Right cardiac atrium (tissue), 5 donors: ENCODE results near the gene HLA-DQA1. TPM values are rescaled to one million over a fixed set of nuclear protein-coding genes. Genes with fewer than 3 reads are reported as not detected.
A peak's percentile ranks its signal among the peaks of the same experiment; 100 is the strongest.
"Not testable (repeated sequence)": the region's sequence is repeated elsewhere in the genome, so short reads cannot be mapped to it uniquely, and the experiment has no call there.

Source experiments
- ATAC-seq, 2 donors: fragments of 200-7000 bp; cut with Tn5 transposase; one replicate each; pipeline versions ENCODE4 v1.8.0 to v1.9.1; 2020; ENCODE audit warnings: moderate library complexity in 2 of 2, mild to moderate bottlenecking in 1 of 2
- DNase-seq, 3 donors: peaks; one replicate each; pipeline ENCODE4 v3.0.0-alpha.2; 2020
- H3K27ac ChIP-seq: one replicate; pipeline ENCODE4 v1.5.1; 2013; ENCODE audit warnings: mild to moderate bottlenecking, low read length, control low read depth, moderate library complexity
- H3K27me3 ChIP-seq: one replicate; pipeline ENCODE4 v1.6.1; 2013; ENCODE audit not compliant: control insufficient read depth, insufficient read depth
- H3K4me1 ChIP-seq: one replicate; pipeline ENCODE4 v1.6.1; 2013; ENCODE audit warnings: low read length; ENCODE audit not compliant: control insufficient read depth, insufficient read depth
- H3K4me3 ChIP-seq: one replicate; pipeline ENCODE4 v1.5.1; 2013; ENCODE audit warnings: low read length, control low read depth
- H3K9me3 ChIP-seq: one replicate; pipeline ENCODE4 v1.6.1; 2013; ENCODE audit warnings: low read length; ENCODE audit not compliant: control insufficient read depth
- WGBS: extraction: QIAGEN DNeasy Blood & Tissue Kit; methylation state at CpG from one replicate; pipeline ENCODE4 v1.1.7; 2013; 5-methylcytosine and 5-hydroxymethylcytosine counted together
- intact Hi-C, 4 donors: fragments of 100-400 bp; cut with DNase I; formaldehyde crosslinking; loops; one replicate each; pipeline versions ENCODE4 v1.11.0 to v1.14.0; 2022 to 2023
- polyA plus RNA-seq: library from polyadenylated mRNA; stranded (reverse); fragments of 200-250 nt; gene quantifications from one replicate; pipeline ENCODE4 v1.2.3, GENCODE V29; 2013
- total RNA-seq, 4 donors: library from RNA; stranded (reverse); fragmentation: NEBNext Ultra II Directional; extraction: Animal tissue kit (Norgen Biotek cat#: 25700); gene quantifications; one replicate each; pipeline ENCODE4 v1.2.1, GENCODE V29; 2021
- donor health status: healthy with polysubstance abuse.
- donor health status: DM: no; HTN: yes; CAD: no.
- donor health status: DM: no; HTN: no; CAD: no.
- donor health status: DM: no; HTN: yes; CAD: no; lungs with severe emphysema.
- donor health status: DM: yes; HTN: yes; CAD: no.

HLA-DQA1 gene
- total and polyA plus RNA-seq, 5 donors, result 6.0 to 18.4 (median 7.7) TPM

GRCh38 chr6:32674123-32674522 is 36.9 kb downstream of the HLA-DQA1 start:
- H3K9me3 ChIP-seq, H3K4me1 ChIP-seq, H3K27me3 ChIP-seq, ATAC-seq, H3K27ac ChIP-seq, DNase-seq, intact Hi-C loops, H3K4me3 ChIP-seq: not testable (repeated sequence)
- 85% methylated on average over 7 of the region's 7 CpGs for WGBS

GRCh38 chr6:32679492-32679891 is 42.3 kb downstream of the HLA-DQA1 start:
- DNase-seq, result no peak
- Histone ChIP-seq H3K4me1 (no peaks in the 10 kb centered on the region), H3K27ac (no peak overlapping the region), H3K27me3 (no peaks in the 10 kb centered on the region), H3K4me3 (no peak overlapping the region), H3K9me3 (no peaks in the 10 kb centered on the region)
- no peak for ATAC-seq
- intact Hi-C loops, result no loop called here
- 74% methylated on average over 4 of the region's 4 CpGs for WGBS

- Histone ChIP-seq H3K27me3 (no peaks in the 10 kb centered on the region), H3K4me1 (no peaks in the 10 kb centered on the region), H3K4me3 (no peak overlapping the region), H3K9me3 (no peaks in the 10 kb centered on the region), H3K27ac (no peak overlapping the region)
- 81% methylated on average over 1 of the region's 1 CpG for WGBS
- DNase-seq (no peak), ATAC-seq (no peak)
- intact Hi-C loops, result no loop called here
Measured at GRCh38 chr6:32680055-32680454, 42.8 kb downstream of the HLA-DQA1 start.

- DNase-seq (no peak), ATAC-seq (no peak)
- Histone ChIP-seq H3K4me1 (no peaks in the 10 kb centered on the region), H3K27ac (no peak overlapping the region), H3K4me3 (no peak overlapping the region), H3K9me3 (no peaks in the 10 kb centered on the region), H3K27me3 (no peaks in the 10 kb centered on the region)
- intact Hi-C loops, result no loop called here
- 83% methylated on average over 3 of the region's 3 CpGs for WGBS
Measured at GRCh38 chr6:32684246-32684645, 47.0 kb downstream of the HLA-DQA1 start.

- no peak overlapping the region for H3K27ac ChIP-seq
- 28% methylated on average over 1 of the region's 1 CpG for WGBS
- H3K4me3 ChIP-seq, result no peak overlapping the region
- H3K4me1 ChIP-seq, result no peaks in the 10 kb centered on the region
- H3K9me3 ChIP-seq, result no peaks in the 10 kb centered on the region
- H3K27me3 ChIP-seq, result no peaks in the 10 kb centered on the region
- DNase-seq (no peak), ATAC-seq (no peak)
- intact Hi-C loops, result no loop called here
Measured at GRCh38 chr6:32685603-32686002, 48.4 kb downstream of the HLA-DQA1 start.

GRCh38 chr6:32689531-32690501 is 52.6 kb downstream of the HLA-DQA1 start:
- Histone ChIP-seq H3K27ac (no peak overlapping the region), H3K27me3 (no peaks in the 10 kb centered on the region), H3K4me1 (no peaks in the 10 kb centered on the region), H3K4me3 (no peak overlapping the region), H3K9me3 (no peaks in the 10 kb centered on the region)
- WGBS, result 64% methylated on average over 5 of the region's 5 CpGs
- no peak for ATAC-seq
- intact Hi-C loops, result no loop called here
- DNase-seq, result no peak

GRCh38 chr6:32692019-32692418 is 54.8 kb downstream of the HLA-DQA1 start:
- Histone ChIP-seq H3K27me3 (no peaks in the 10 kb centered on the region), H3K4me3 (no peak overlapping the region), H3K9me3 (no peaks in the 10 kb centered on the region), H3K27ac (no peak overlapping the region), H3K4me1 (no peaks in the 10 kb centered on the region)
- intact Hi-C loops, result no loop called here
- WGBS, result 2% methylated on average over 1 of the region's 1 CpG
- DNase-seq (peak in 2 of 3 donors; percentile 33 to 41), ATAC-seq (no peak)

Other genes starting within 250 kb of the HLA-DQA1 start
- gene BTNL2, start 230.2 kb upstream of the HLA-DQA1 start, total RNA-seq, result not detected
- not detected for gene BTNL2, start 230.2 kb upstream of the HLA-DQA1 start, polyA plus RNA-seq
- 100 to 1,000 TPM in 1 of 4 donors, 10 to 100 TPM in 3; 79.4 to 139 (median 88.9) TPM for gene HLA-DRA, start 197.5 kb upstream of the HLA-DQA1 start, total RNA-seq
- 66.7 TPM for gene HLA-DRA, start 197.5 kb upstream of the HLA-DQA1 start, polyA plus RNA-seq
- 10 to 100 TPM; 22.9 to 98.5 (median 60.7) TPM for gene HLA-DRB5, start 107.1 kb upstream of the HLA-DQA1 start, total RNA-seq
- 0.45 TPM for gene HLA-DRB5, start 107.1 kb upstream of the HLA-DQA1 start, polyA plus RNA-seq
- gene HLA-DRB1, start 47.6 kb upstream of the HLA-DQA1 start, total RNA-seq, result 100 to 1,000 TPM in 2 of 4 donors, 10 to 100 TPM in 2; 33.7 to 153 (median 104) TPM
- gene HLA-DRB1, start 47.6 kb upstream of the HLA-DQA1 start, polyA plus RNA-seq, result 30.1 TPM
- 10 to 100 TPM in 3 of 4 donors, 1 to 10 TPM in 1; 5.7 to 15.0 (median 14.8) TPM for gene HLA-DQB1, start 29.3 kb downstream of the HLA-DQA1 start, total RNA-seq
- 19.8 TPM for gene HLA-DQB1, start 29.3 kb downstream of the HLA-DQA1 start, polyA plus RNA-seq
- 1 to 10 TPM in 1 of 4 donors, under 1 TPM in 2, not detected in 1; 0.34 to 2.8 (median 0.45) TPM for gene HLA-DQA2, start 104.0 kb downstream of the HLA-DQA1 start, total RNA-seq
- not detected for gene HLA-DQA2, start 104.0 kb downstream of the HLA-DQA1 start, polyA plus RNA-seq
- 1 to 10 TPM in 1 of 4 donors, under 1 TPM in 1, not detected in 2; 0.58 to 2.2 TPM for gene HLA-DQB2, start 126.1 kb downstream of the HLA-DQA1 start, total RNA-seq
- gene HLA-DQB2, start 126.1 kb downstream of the HLA-DQA1 start, polyA plus RNA-seq, result not detected
- under 1 TPM in 2 of 4 donors, not detected in 2; 0.20 to 0.22 TPM for gene HLA-DOB, start 179.6 kb downstream of the HLA-DQA1 start, total RNA-seq
- gene HLA-DOB, start 179.6 kb downstream of the HLA-DQA1 start, polyA plus RNA-seq, result 0.20 TPM
- gene TAP2, start 201.3 kb downstream of the HLA-DQA1 start, total RNA-seq, result 10 to 100 TPM; 17.0 to 23.3 (median 20.4) TPM
- gene TAP2, start 201.3 kb downstream of the HLA-DQA1 start, polyA plus RNA-seq, result 11.2 TPM
- 10 to 100 TPM; 14.8 to 28.4 (median 18.8) TPM for gene PSMB8, start 206.6 kb downstream of the HLA-DQA1 start, total RNA-seq
- gene PSMB8, start 206.6 kb downstream of the HLA-DQA1 start, polyA plus RNA-seq, result 23.0 TPM
- 10 to 100 TPM; 15.7 to 25.0 (median 18.6) TPM for gene TAP1, start 216.3 kb downstream of the HLA-DQA1 start, total RNA-seq
- 20.1 TPM for gene TAP1, start 216.3 kb downstream of the HLA-DQA1 start, polyA plus RNA-seq
- gene PSMB9, start 216.8 kb downstream of the HLA-DQA1 start, total RNA-seq, result 10 to 100 TPM in 3 of 4 donors, 1 to 10 TPM in 1; 8.2 to 22.7 (median 14.7) TPM
- 17.1 TPM for gene PSMB9, start 216.8 kb downstream of the HLA-DQA1 start, polyA plus RNA-seq